Glutamatergic neuron (in vitro differentiated cells): Measurements from ENCODE around the gene ENPP1. TPM values are rescaled to one million over a fixed set of nuclear protein-coding genes. Genes with fewer than 3 reads are reported as not detected.

ENCODE experiments used
- DNase-seq: peaks from one replicate; pipeline ENCODE4 v3.0.0; 2022
- H3K27ac Mint-ChIP-seq: one replicate; pipeline ENCODE4 v1.8.0; 2020; ENCODE audit warnings: mild to moderate bottlenecking, mixed read lengths, inconsistent platforms; ENCODE audit not compliant: unreplicated experiment
- H3K27me3 Mint-ChIP-seq: one replicate; pipeline ENCODE4 v1.8.0; 2020; ENCODE audit warnings: mild to moderate bottlenecking, moderate library complexity, mixed read lengths, inconsistent platforms; ENCODE audit not compliant: unreplicated experiment
- H3K36me3 Mint-ChIP-seq: one replicate; pipeline ENCODE4 v1.8.0; 2020; ENCODE audit warnings: mild to moderate bottlenecking, mixed read lengths, inconsistent platforms; ENCODE audit not compliant: unreplicated experiment
- H3K4me1 Mint-ChIP-seq: one replicate; pipeline ENCODE4 v1.8.0; 2020; ENCODE audit warnings: mild to moderate bottlenecking, low read depth, mixed read lengths, inconsistent platforms; ENCODE audit not compliant: unreplicated experiment
- H3K4me3 Mint-ChIP-seq: one replicate; pipeline ENCODE4 v1.8.0; 2020; ENCODE audit warnings: mild to moderate bottlenecking, mixed read lengths, inconsistent platforms; ENCODE audit not compliant: unreplicated experiment
- H3K9me3 Mint-ChIP-seq: one replicate; pipeline ENCODE4 v1.8.0; 2020; ENCODE audit warnings: mild to moderate bottlenecking, moderate library complexity, mixed read lengths, inconsistent platforms; ENCODE audit not compliant: unreplicated experiment
- CTCF ChIP-seq: fragments of 200-600 bp; sonication (generic); IDR thresholded peaks from one replicate; pipeline ENCODE4 v1.5.0; 2021; ENCODE audit not compliant: partially characterized antibody, unreplicated experiment
- total RNA-seq: library from RNA; stranded (reverse); fragmentation: NEBNext Ultra II Directional; extraction: Animal tissue kit (Norgen Biotek cat#: 25700); gene quantifications from one replicate; pipeline ENCODE4 v1.2.1, GENCODE V29; 2021; ENCODE audit not compliant: unreplicated experiment

ENPP1 gene
- total RNA-seq, 1 donor from 2014 or later: 2.4 TPM

- Mint-ChIP-seq H3K36me3 (no peaks in the 10 kb centered on the region), H3K4me1 (no peaks in the 10 kb centered on the region), H3K27ac (no peak overlapping the region), H3K27me3 (no peaks in the 10 kb centered on the region), H3K4me3 (no peak overlapping the region), H3K9me3 (peaks cover 1% of the 10 kb centered on the region)
- DNase-seq: no peak
- no peak for TF ChIP-seq CTCF
Measured at GRCh38 chr6:131768964-131769363, 38.9 kb upstream of the ENPP1 start.

GRCh38 chr6:131769385-131770141, 38.3 kb upstream of the ENPP1 start:
- no peaks in the 10 kb centered on the region for H3K27me3 Mint-ChIP-seq
- no peak for DNase-seq
- TF ChIP-seq CTCF: no peak
- no peaks in the 10 kb centered on the region for H3K36me3 Mint-ChIP-seq
- peaks cover 1% of the 10 kb centered on the region for H3K9me3 Mint-ChIP-seq
- no peaks in the 10 kb centered on the region for H3K4me1 Mint-ChIP-seq
- no peak overlapping the region for H3K27ac Mint-ChIP-seq
- H3K4me3 Mint-ChIP-seq: no peak overlapping the region

GRCh38 chr6:131770776-131771175, 37.0 kb upstream of the ENPP1 start:
- Mint-ChIP-seq H3K9me3 (peaks cover 3% of the 10 kb centered on the region), H3K36me3 (no peaks in the 10 kb centered on the region), H3K4me3 (no peak overlapping the region), H3K27me3 (peaks cover 2% of the 10 kb centered on the region), H3K27ac (no peak overlapping the region), H3K4me1 (no peaks in the 10 kb centered on the region)
- DNase-seq: no peak
- no peak for TF ChIP-seq CTCF

- no peaks in the 10 kb centered on the region for H3K36me3 Mint-ChIP-seq
- no peaks in the 10 kb centered on the region for H3K4me1 Mint-ChIP-seq
- no peak overlapping the region for H3K27ac Mint-ChIP-seq
- no peak for DNase-seq
- TF ChIP-seq CTCF: no peak
- H3K9me3 Mint-ChIP-seq: peaks cover 3% of the 10 kb centered on the region
- peaks cover 2% of the 10 kb centered on the region for H3K27me3 Mint-ChIP-seq
- no peak overlapping the region for H3K4me3 Mint-ChIP-seq
Measured at GRCh38 chr6:131773284-131773950, 34.4 kb upstream of the ENPP1 start.

- Mint-ChIP-seq H3K27ac (no peak overlapping the region), H3K36me3 (no peaks in the 10 kb centered on the region), H3K4me1 (no peaks in the 10 kb centered on the region), H3K27me3 (peaks cover 2% of the 10 kb centered on the region), H3K4me3 (no peak overlapping the region), H3K9me3 (peaks cover 1% of the 10 kb centered on the region)
- DNase-seq: no peak
- no peak for TF ChIP-seq CTCF
Measured at GRCh38 chr6:131775886-131776285, 31.9 kb upstream of the ENPP1 start.
